HUES6 (cell line): Measurements from ENCODE around the gene P2RY14.
"Not testable (repeated sequence)": the region's sequence is repeated elsewhere in the genome, so short reads cannot be mapped to it uniquely, and the experiment has no call there.

Experiments
- H3K27ac ChIP-seq: 2 replicates; pipeline ENCODE4 v1.7.0; 2013; ENCODE audit warnings: low read depth, mild to moderate bottlenecking, low read length, inconsistent platforms
- H3K27me3 ChIP-seq: 2 replicates; pipeline ENCODE4 v1.6.1; 2013; ENCODE audit warnings: low read length; ENCODE audit not compliant: control insufficient read depth, insufficient read depth
- H3K36me3 ChIP-seq: 2 replicates; pipeline ENCODE4 v1.6.1; 2013; ENCODE audit warnings: low read length; ENCODE audit not compliant: control insufficient read depth, insufficient read depth
- H3K4me1 ChIP-seq: 2 replicates; pipeline ENCODE4 v1.6.1; 2013; ENCODE audit warnings: low read length; ENCODE audit not compliant: control insufficient read depth, insufficient read depth
- H3K4me3 ChIP-seq: 2 replicates; pipeline ENCODE4 v1.5.1; 2013; ENCODE audit warnings: low read depth, low read length
- H3K9ac ChIP-seq: one replicate; pipeline ENCODE4 v1.6.1; 2013; ENCODE audit warnings: mild to moderate bottlenecking, low read length
- H3K9me3 ChIP-seq: 2 replicates; pipeline ENCODE4 v1.6.1; 2013; ENCODE audit warnings: low read depth, low read length; ENCODE audit not compliant: control insufficient read depth, insufficient read depth

Gene P2RY14

GRCh38 chr3:151262871-151263525 lies 15.3 kb downstream of the P2RY14 start:
- H3K27ac ChIP-seq: no peak overlapping the region

GRCh38 chr3:151259664-151260063 lies 18.7 kb downstream of the P2RY14 start:
- Histone ChIP-seq H3K4me3 (no peak overlapping the region), H3K9ac (no peak overlapping the region), H3K27ac (no peak overlapping the region), H3K9me3 (no peaks in the 10 kb centered on the region), H3K36me3 (no peaks in the 10 kb centered on the region), H3K4me1 (no peaks in the 10 kb centered on the region), H3K27me3 (no peaks in the 10 kb centered on the region)

More at GRCh38 chr3:151262871-151263525, 15.3 kb downstream of the P2RY14 start:
- no peak overlapping the region for H3K9ac ChIP-seq
- H3K4me1 ChIP-seq: peaks cover 6% of the 10 kb centered on the region; the same call in 1 of the 2 replicates
- no peaks in the 10 kb centered on the region for H3K9me3 ChIP-seq
- no peaks in the 10 kb centered on the region for H3K27me3 ChIP-seq
- H3K4me3 ChIP-seq: no peak overlapping the region
- H3K36me3 ChIP-seq: no peaks in the 10 kb centered on the region

GRCh38 chr3:151256749-151257148 lies 21.6 kb downstream of the P2RY14 start:
- H3K36me3 ChIP-seq: no peaks in the 10 kb centered on the region
- H3K9me3 ChIP-seq: no peaks in the 10 kb centered on the region
- no peak overlapping the region for H3K27ac ChIP-seq
- no peaks in the 10 kb centered on the region for H3K4me1 ChIP-seq
- no peak overlapping the region for H3K4me3 ChIP-seq
- H3K9ac ChIP-seq: no peak overlapping the region
- no peaks in the 10 kb centered on the region for H3K27me3 ChIP-seq

GRCh38 chr3:151248772-151249337 lies 29.5 kb downstream of the P2RY14 start:
- H3K4me1 ChIP-seq: no peaks in the 10 kb centered on the region
- H3K9ac ChIP-seq: no peak overlapping the region
- no peak overlapping the region for H3K4me3 ChIP-seq
- H3K27me3 ChIP-seq: no peaks in the 10 kb centered on the region
- no peaks in the 10 kb centered on the region for H3K36me3 ChIP-seq
- H3K9me3 ChIP-seq: no peaks in the 10 kb centered on the region
- no peak overlapping the region for H3K27ac ChIP-seq

GRCh38 chr3:151242006-151242405 lies 36.3 kb downstream of the P2RY14 start:
- H3K27ac ChIP-seq, H3K36me3 ChIP-seq, H3K27me3 ChIP-seq, H3K4me3 ChIP-seq, H3K4me1 ChIP-seq, H3K9me3 ChIP-seq, H3K9ac ChIP-seq: not testable (repeated sequence)

GRCh38 chr3:151236736-151237135 lies 41.6 kb downstream of the P2RY14 start:
- Histone ChIP-seq H3K4me1 (0 out of 2 replicates have a peak, but pooled peaks cover 4% of the 10 kb centered on the region), H3K9ac (no peak overlapping the region), H3K4me3 (no peak overlapping the region), H3K27me3 (no peaks in the 10 kb centered on the region), H3K27ac (no peak overlapping the region), H3K36me3 (no peaks in the 10 kb centered on the region), H3K9me3 (peaks cover 3% of the 10 kb centered on the region; the same call in 1 of the 2 replicates)

- no peak overlapping the region for H3K9ac ChIP-seq
- no peak overlapping the region for H3K27ac ChIP-seq
- 0 out of 2 replicates have a peak, but pooled peaks cover 4% of the 10 kb centered on the region for H3K4me1 ChIP-seq
Measured at GRCh38 chr3:151236316-151236715, 42.0 kb downstream of the P2RY14 start.

GRCh38 chr3:151234825-151235224 lies 43.5 kb downstream of the P2RY14 start:
- Histone ChIP-seq H3K27me3 (no peaks in the 10 kb centered on the region), H3K4me3 (no peak overlapping the region), H3K9me3 (no peaks in the 10 kb centered on the region), H3K9ac (no peak overlapping the region), H3K27ac (no peak overlapping the region), H3K4me1 (peaks cover 11% of the 10 kb centered on the region), H3K36me3 (no peaks in the 10 kb centered on the region)

More at GRCh38 chr3:151236316-151236715, 42.0 kb downstream of the P2RY14 start:
- Histone ChIP-seq H3K4me3 (no peak overlapping the region), H3K27me3 (no peaks in the 10 kb centered on the region), H3K36me3 (no peaks in the 10 kb centered on the region), H3K9me3 (peaks cover 1% of the 10 kb centered on the region; the same call in 1 of the 2 replicates)

GRCh38 chr3:151232991-151233390 lies 45.4 kb downstream of the P2RY14 start:
- H3K9me3 ChIP-seq: no peaks in the 10 kb centered on the region
- H3K9ac ChIP-seq: no peak overlapping the region
- no peaks in the 10 kb centered on the region for H3K27me3 ChIP-seq
- no peak overlapping the region for H3K27ac ChIP-seq
- no peaks in the 10 kb centered on the region for H3K36me3 ChIP-seq
- no peak overlapping the region for H3K4me3 ChIP-seq
- H3K4me1 ChIP-seq: peaks cover 21% of the 10 kb centered on the region

- not testable (repeated sequence) for H3K27me3 ChIP-seq, H3K36me3 ChIP-seq, H3K9me3 ChIP-seq, H3K27ac ChIP-seq, H3K4me3 ChIP-seq, H3K9ac ChIP-seq
- H3K4me1 ChIP-seq: peaks cover 23% of the 10 kb centered on the region
Measured at GRCh38 chr3:151232403-151232802, 45.9 kb downstream of the P2RY14 start.

- Histone ChIP-seq H3K36me3 (no peaks in the 10 kb centered on the region), H3K27me3 (no peaks in the 10 kb centered on the region), H3K27ac (no peak overlapping the region), H3K9ac (no peak overlapping the region), H3K9me3 (no peaks in the 10 kb centered on the region), H3K4me3 (no peak overlapping the region), H3K4me1 (peaks cover 23% of the 10 kb centered on the region)
Measured at GRCh38 chr3:151230646-151231045, 47.7 kb downstream of the P2RY14 start.
